ENCODE data around the gene SPTLC3. TPM values are rescaled to one million over a fixed set of nuclear protein-coding genes. Genes with fewer than 3 reads are reported as not detected.
A peak's percentile ranks its signal among the peaks of the same experiment; 100 is the strongest.

The SPTLC3 gene
- total and polyA plus RNA-seq, 2 of the 13 experiments (the other 11 are each of a cell fraction or from before 2014, with no cell fraction given), result 20.5 to 95.6 TPM

- TF ChIP-seq ZBED4 (CRISPR knock-in tag; IDR thresholded peaks at IDR 0.05; ENCODE audit: borderline replicate concordance), result no peak
- no peak for TF ChIP-seq ZNF629 (CRISPR knock-in tag; conservative IDR thresholded peaks at IDR 0.05)
- peak; percentile 73 for TF ChIP-seq ZNF772 (CRISPR knock-in tag; IDR thresholded peaks at IDR 0.05)
- TF ChIP-seq SNAPC2 (CRISPR knock-in tag; IDR thresholded peaks at IDR 0.05), result no peak
- no peak for TF ChIP-seq RNF2 (conservative IDR thresholded peaks at IDR 0.05; ENCODE audit: low read depth)
- no peak for TF ChIP-seq SRF (IDR thresholded peaks at IDR 0.05; ENCODE audit: low read depth, low read length)
- no peak for TF ChIP-seq BRD4 (CRISPR knock-in tag; IDR thresholded peaks at IDR 0.05)
- TF ChIP-seq ZNF10 (CRISPR knock-in tag; IDR thresholded peaks at IDR 0.05; ENCODE audit: borderline replicate concordance, low read depth), result no peak
- TF ChIP-seq ONECUT2 (CRISPR knock-in tag; IDR thresholded peaks at IDR 0.05), result no peak
- no peak for TF ChIP-seq ATF5 (CRISPR knock-in tag; IDR thresholded peaks at IDR 0.05; ENCODE audit: low read depth)
- TF ChIP-seq ARHGAP35 (CRISPR knock-in tag; IDR thresholded peaks at IDR 0.05; ENCODE audit: borderline replicate concordance), result no peak
- 0 out of 2 replicates have a peak, but pooled peaks have one; percentile 10 for TF ChIP-seq HDAC2 (CRISPR knock-in tag; IDR thresholded peaks at IDR 0.05)
- no peak for TF ChIP-seq ZNF335 (CRISPR knock-in tag; IDR thresholded peaks at IDR 0.05)
- TF ChIP-seq ZSCAN20 (CRISPR knock-in tag; IDR thresholded peaks at IDR 0.05; ENCODE audit: borderline replicate concordance), result no peak
- 0 out of 2 replicates have a peak, but pooled peaks have one; percentile 50 for TF ChIP-seq HNF1B (CRISPR knock-in tag; IDR thresholded peaks at IDR 0.05)
- TF ChIP-seq ZNF724P (CRISPR knock-in tag; IDR thresholded peaks at IDR 0.05; ENCODE audit: borderline replicate concordance), result no peak
- TF ChIP-seq ZNF746 (CRISPR knock-in tag; IDR thresholded peaks at IDR 0.05), result no peak
- TF ChIP-seq ARID2 (CRISPR knock-in tag; IDR thresholded peaks at IDR 0.05; ENCODE audit: borderline replicate concordance), result no peak
- TF ChIP-seq ZNF33B (CRISPR knock-in tag; IDR thresholded peaks at IDR 0.05), result no peak
- TF ChIP-seq ZFY (CRISPR knock-in tag; IDR thresholded peaks at IDR 0.05), result no peak
- TF ChIP-seq ZNF660 (CRISPR knock-in tag; IDR thresholded peaks at IDR 0.05; ENCODE audit: borderline replicate concordance, low read depth), result no peak
- TF ChIP-seq ZNF260 (CRISPR knock-in tag; IDR thresholded peaks at IDR 0.05; ENCODE audit: borderline replicate concordance, low read depth), result no peak
- TF ChIP-seq NCOA2 (CRISPR knock-in tag; IDR thresholded peaks at IDR 0.05), result no peak
- 0 out of 2 replicates have a peak, but pooled peaks have one; percentile 48 for TF ChIP-seq THRA (CRISPR knock-in tag; IDR thresholded peaks at IDR 0.05; ENCODE audit: borderline replicate concordance)
- no peak for TF ChIP-seq GABPA (IDR thresholded peaks at IDR 0.05; ENCODE audit: low read depth, low read length)
- no peak for TF ChIP-seq GABPA (CRISPR knock-in tag; IDR thresholded peaks at IDR 0.05; ENCODE audit: low read depth)
Observed at GRCh38 chr20:12970372-12970821, 38.4 kb upstream of the SPTLC3 start (continued).
